ENCODE measurements around the gene IFT22. TPM values are rescaled to one million over a fixed set of nuclear protein-coding genes. Genes with fewer than 3 reads are reported as not detected.
"Not testable (repeated sequence)": the region's sequence is repeated elsewhere in the genome, so short reads cannot be mapped to it uniquely, and the experiment has no call there.

Gene IFT22
- total RNA-seq, 3 donors from 2014 or later, result 19.7 to 33.4 (median 24.5) TPM

- DNase-seq (ENCODE audit: low spot score in 2 of 2), result no peak
- intact Hi-C loops (cut with DNase I; ENCODE audit: low total_unique reads), result loop anchor here (10.0 kb wide), 1 partner anchor 140 kb away; no protein-coding TSS in a partner anchor
- H3K4me1 ChIP-seq, result no peaks in the 10 kb centered on the region
- no peaks in the 10 kb centered on the region for H3K27me3 ChIP-seq
- H3K36me3 ChIP-seq, result no peaks in the 10 kb centered on the region
- H3K4me3 ChIP-seq, result no peak overlapping the region
- TF ChIP-seq CTCF (IDR thresholded peaks at IDR 0.05) (no peak), POLR2AphosphoS5 (IDR thresholded peaks at IDR 0.05) (no peak), POLR2A (IDR thresholded peaks at IDR 0.05) (no peak)
- no peak overlapping the region for H3K27ac ChIP-seq
- no peaks in the 10 kb centered on the region for H3K9me3 ChIP-seq
Observed at GRCh38 chr7:101285171-101285570, 36.4 kb downstream of the IFT22 start.

GRCh38 chr7:101280912-101281311, 40.7 kb downstream of the IFT22 start:
- not testable (repeated sequence) for H3K27me3 ChIP-seq; DNase-seq (ENCODE audit: low spot score in 2 of 2); H3K4me1 ChIP-seq; H3K36me3 ChIP-seq; H3K9me3 ChIP-seq; H3K27ac ChIP-seq; H3K4me3 ChIP-seq
- intact Hi-C loops (cut with DNase I; ENCODE audit: low total_unique reads), result loop anchor here (10.0 kb wide), 1 partner anchor 136 kb away; no protein-coding TSS in a partner anchor

- Histone ChIP-seq H3K27ac (no peak overlapping the region), H3K36me3 (no peaks in the 10 kb centered on the region), H3K9me3 (no peaks in the 10 kb centered on the region), H3K4me3 (no peak overlapping the region), H3K4me1 (no peaks in the 10 kb centered on the region), H3K27me3 (peaks cover 0 to 4% of the 10 kb centered on the region in 2 donors)
- DNase-seq (ENCODE audit: low spot score in 2 of 2), result no peak
- TF ChIP-seq POLR2A (IDR thresholded peaks at IDR 0.05), result no peak
- TF ChIP-seq POLR2AphosphoS5 (IDR thresholded peaks at IDR 0.05), result no peak
- no peak for TF ChIP-seq CTCF (IDR thresholded peaks at IDR 0.05)
- intact Hi-C loops (cut with DNase I; ENCODE audit: low total_unique reads), result no loop called here
Observed at GRCh38 chr7:101278461-101279292, 42.9 kb downstream of the IFT22 start.

GRCh38 chr7:101277155-101277554, 44.5 kb downstream of the IFT22 start:
- intact Hi-C loops (cut with DNase I; ENCODE audit: low total_unique reads), result no loop called here
- Histone ChIP-seq H3K4me3 (no peak overlapping the region), H3K4me1 (no peaks in the 10 kb centered on the region), H3K27me3 (peaks cover 0 to 4% of the 10 kb centered on the region in 2 donors), H3K36me3 (no peaks in the 10 kb centered on the region), H3K9me3 (no peaks in the 10 kb centered on the region), H3K27ac (no peak overlapping the region)
- TF ChIP-seq POLR2A (IDR thresholded peaks at IDR 0.05) (no peak), POLR2AphosphoS5 (IDR thresholded peaks at IDR 0.05) (no peak)
- no peak for DNase-seq (ENCODE audit: low spot score in 2 of 2)

GRCh38 chr7:101273206-101273605, 48.4 kb downstream of the IFT22 start:
- DNase-seq (ENCODE audit: low spot score in 2 of 2), result no peak
- intact Hi-C loops (cut with DNase I; ENCODE audit: low total_unique reads), result no loop called here
- Histone ChIP-seq H3K27ac (no peak overlapping the region), H3K4me1 (no peaks in the 10 kb centered on the region), H3K4me3 (no peak overlapping the region), H3K27me3 (peaks cover 0 to 4% of the 10 kb centered on the region in 2 donors), H3K9me3 (no peaks in the 10 kb centered on the region), H3K36me3 (no peaks in the 10 kb centered on the region)
- TF ChIP-seq POLR2A (IDR thresholded peaks at IDR 0.05) (no peak), CTCF (IDR thresholded peaks at IDR 0.05) (no peak), POLR2AphosphoS5 (IDR thresholded peaks at IDR 0.05) (no peak)

- TF ChIP-seq POLR2A (IDR thresholded peaks at IDR 0.05) (no peak), POLR2AphosphoS5 (IDR thresholded peaks at IDR 0.05) (no peak), CTCF (IDR thresholded peaks at IDR 0.05) (no peak)
- Histone ChIP-seq H3K36me3 (no peaks in the 10 kb centered on the region), H3K27ac (no peak overlapping the region), H3K27me3 (no peaks in the 10 kb centered on the region), H3K4me3 (no peak overlapping the region), H3K9me3 (no peaks in the 10 kb centered on the region), H3K4me1 (no peaks in the 10 kb centered on the region)
- no peak for DNase-seq (ENCODE audit: low spot score in 2 of 2)
- intact Hi-C loops (cut with DNase I; ENCODE audit: low total_unique reads), result no loop called here
Observed at GRCh38 chr7:101271021-101271420, 50.6 kb downstream of the IFT22 start.

Measured in breast epithelium (tissue), 4 donors.